Gastrocnemius medialis (tissue), 4 donors: ENCODE data around the gene SPARC.

Source experiments
- POLR2A ChIP-seq, 2 donors: fragments of 450-650 bp; IDR thresholded peaks; one replicate each; pipeline ENCODE4 v1.6.1; 2017; ENCODE audit warnings: antibody characterized with exemption in 2 of 2, mild to moderate bottlenecking in 2 of 2, moderate library complexity in 2 of 2
- TF ChIP-seq, protein P1 (sequence below), 5 experiments: fragments of 450-650 bp in 3 of 5; fragments of 200-600 bp in 2 of 5; sonication (generic) in 2 of 5; IDR thresholded peaks in 4 of 5; conservative IDR thresholded peaks in 1 of 5; 1 replicate in 4 of 5; 2 replicates in 1 of 5; pipeline ENCODE4 v1.5.1; 2016 to 2019; ENCODE audit warnings: antibody characterized with exemption in 5 of 5, mild to moderate bottlenecking in 3 of 5, moderate library complexity in 3 of 5

DNA sequence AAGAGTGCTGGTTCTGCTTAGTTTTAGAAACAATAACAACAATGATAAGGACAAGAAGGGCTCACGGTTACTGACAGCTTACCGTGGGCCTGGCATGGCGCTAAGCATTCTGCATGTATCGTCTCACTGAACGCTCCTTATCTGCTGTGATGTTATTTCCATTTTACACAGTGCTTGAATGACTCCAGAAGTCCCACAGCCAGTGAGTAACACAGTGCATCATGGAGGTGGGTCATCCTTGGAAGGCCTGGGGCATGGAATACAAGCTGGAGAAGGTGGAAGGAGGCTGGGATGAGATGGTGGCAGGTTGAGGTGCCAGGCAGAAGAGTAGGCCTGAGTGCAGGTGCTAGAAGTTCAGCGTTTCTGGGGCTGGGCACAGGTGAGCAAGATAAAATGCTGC is 59.1 kb downstream of the SPARC start:
- TF ChIP-seq, protein P1, sequence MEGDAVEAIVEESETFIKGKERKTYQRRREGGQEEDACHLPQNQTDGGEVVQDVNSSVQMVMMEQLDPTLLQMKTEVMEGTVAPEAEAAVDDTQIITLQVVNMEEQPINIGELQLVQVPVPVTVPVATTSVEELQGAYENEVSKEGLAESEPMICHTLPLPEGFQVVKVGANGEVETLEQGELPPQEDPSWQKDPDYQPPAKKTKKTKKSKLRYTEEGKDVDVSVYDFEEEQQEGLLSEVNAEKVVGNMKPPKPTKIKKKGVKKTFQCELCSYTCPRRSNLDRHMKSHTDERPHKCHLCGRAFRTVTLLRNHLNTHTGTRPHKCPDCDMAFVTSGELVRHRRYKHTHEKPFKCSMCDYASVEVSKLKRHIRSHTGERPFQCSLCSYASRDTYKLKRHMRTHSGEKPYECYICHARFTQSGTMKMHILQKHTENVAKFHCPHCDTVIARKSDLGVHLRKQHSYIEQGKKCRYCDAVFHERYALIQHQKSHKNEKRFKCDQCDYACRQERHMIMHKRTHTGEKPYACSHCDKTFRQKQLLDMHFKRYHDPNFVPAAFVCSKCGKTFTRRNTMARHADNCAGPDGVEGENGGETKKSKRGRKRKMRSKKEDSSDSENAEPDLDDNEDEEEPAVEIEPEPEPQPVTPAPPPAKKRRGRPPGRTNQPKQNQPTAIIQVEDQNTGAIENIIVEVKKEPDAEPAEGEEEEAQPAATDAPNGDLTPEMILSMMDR (IDR thresholded peaks at IDR 0.05 in 4 of 5, conservative IDR thresholded peaks at IDR 0.05 in 1 of 5): no peak
- TF ChIP-seq POLR2A (IDR thresholded peaks at IDR 0.05): no peak
